ENCODE measurements around the gene ZBED4. TPM values are rescaled to one million over a fixed set of nuclear protein-coding genes. Genes with fewer than 3 reads are reported as not detected.

ZBED4 gene
- total RNA-seq, 1 experiment from 2014 or later = 21.6 TPM

GRCh38 chr22:49920859-49921258 lies 67.2 kb downstream of the ZBED4 start:
- Histone ChIP-seq H3K79me2 (ENCODE audit: insufficient read depth, low read length) (peaks cover 14% of the 10 kb centered on the region; the same call in 1 of the 2 replicates), H3K4me3 (replicated peaks in 1 of 2; ENCODE audit: low read depth in 1 of 2, low read length in 2 of 2) (no peak overlapping the region), H3K4me1 (ENCODE audit: control insufficient read depth in 1 of 2, insufficient read depth in 2 of 2, low read length in 2 of 2) (peaks cover 7 to 16% of the 10 kb centered on the region in 2 experiments; a peak in 3 of 4 replicates), H3K27me3 (ENCODE audit: insufficient read depth, low read length) (no peaks in the 10 kb centered on the region), H4K20me1 (ENCODE audit: insufficient read depth) (no peaks in the 10 kb centered on the region), H3K36me3 (ENCODE audit: control insufficient read depth in 1 of 2, insufficient read depth in 2 of 2, low read length in 2 of 2) (peaks cover 0 to 8% of the 10 kb centered on the region in 2 experiments; a peak in 1 of 4 replicates), H3K9ac (ENCODE audit: low read length) (no peak overlapping the region), H3K27ac (ENCODE audit: low read depth, low read length) (no peak overlapping the region), H3K9me3 (ENCODE audit: control insufficient read depth in 1 of 2, insufficient read depth in 1 of 2, low read depth in 1 of 2, low read length in 2 of 2) (no peaks in the 10 kb centered on the region), H2AFZ (ENCODE audit: low read depth, low read length, poor library complexity, severe bottlenecking) (no peak overlapping the region), H3K4me2 (ENCODE audit: low read length) (no peak overlapping the region), H3K9me2 (ENCODE audit: insufficient read depth) (no peaks in the 10 kb centered on the region)
- POLR2A ChIA-PET = no interaction called here
- CTCF ChIA-PET = no interaction called here
- TF ChIP-seq JUND (IDR thresholded peaks at IDR 0.05) = no peak
- no peak for TF ChIP-seq ELF1 (IDR thresholded peaks at IDR 0.05; ENCODE audit: borderline replicate concordance, low read depth)
- TF ChIP-seq, protein P1, sequence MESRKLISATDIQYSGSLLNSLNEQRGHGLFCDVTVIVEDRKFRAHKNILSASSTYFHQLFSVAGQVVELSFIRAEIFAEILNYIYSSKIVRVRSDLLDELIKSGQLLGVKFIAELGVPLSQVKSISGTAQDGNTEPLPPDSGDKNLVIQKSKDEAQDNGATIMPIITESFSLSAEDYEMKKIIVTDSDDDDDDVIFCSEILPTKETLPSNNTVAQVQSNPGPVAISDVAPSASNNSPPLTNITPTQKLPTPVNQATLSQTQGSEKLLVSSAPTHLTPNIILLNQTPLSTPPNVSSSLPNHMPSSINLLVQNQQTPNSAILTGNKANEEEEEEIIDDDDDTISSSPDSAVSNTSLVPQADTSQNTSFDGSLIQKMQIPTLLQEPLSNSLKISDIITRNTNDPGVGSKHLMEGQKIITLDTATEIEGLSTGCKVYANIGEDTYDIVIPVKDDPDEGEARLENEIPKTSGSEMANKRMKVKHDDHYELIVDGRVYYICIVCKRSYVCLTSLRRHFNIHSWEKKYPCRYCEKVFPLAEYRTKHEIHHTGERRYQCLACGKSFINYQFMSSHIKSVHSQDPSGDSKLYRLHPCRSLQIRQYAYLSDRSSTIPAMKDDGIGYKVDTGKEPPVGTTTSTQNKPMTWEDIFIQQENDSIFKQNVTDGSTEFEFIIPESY (IDR thresholded peaks at IDR 0.05; ENCODE audit: extremely low read depth, insufficient replicate concordance, low read length) = no peak
- no peak for TF ChIP-seq TCF7L2 (IDR thresholded peaks at IDR 0.05; ENCODE audit: borderline replicate concordance, extremely low read depth, insufficient read depth, insufficient read length)
- no peak for TF ChIP-seq SRF (IDR thresholded peaks at IDR 0.05; ENCODE audit: low read depth)
- TF ChIP-seq CBX3 (IDR thresholded peaks at IDR 0.05; ENCODE audit: low read depth) = no peak
- no peak for TF ChIP-seq YY1 (IDR thresholded peaks at IDR 0.05; ENCODE audit: extremely low read depth, insufficient replicate concordance, low read depth, low read length)
- TF ChIP-seq SIN3A (IDR thresholded peaks at IDR 0.05; ENCODE audit: low read depth) = no peak
- no peak for TF ChIP-seq ZFX (IDR thresholded peaks at IDR 0.05)
- TF ChIP-seq POLR2AphosphoS5 (IDR thresholded peaks at IDR 0.05; ENCODE audit: low read depth, low read length) = no peak
- no peak for TF ChIP-seq EZH2 (IDR thresholded peaks at IDR 0.05)
- RAD21 ChIA-PET (ENCODE audit: low non-redundant PET in 1 of 2, low total read pairs in 2 of 2, uncharacterized antibody in 2 of 2, unreplicated experiment in 2 of 2) = no interaction called here
- intact Hi-C loops (cut with micrococcal nuclease) = no loop called here
- DNase-seq (ENCODE audit: low read depth, low spot score) (no peak), ATAC-seq (no peak)
- no TSS peak for BruUV-seq (replicated peaks)
